Uterus (tissue), 2 donors: ENCODE measurements around the gene PLA2G2E.

Source experiments
- POLR2A ChIP-seq, 2 donors: fragments of 450-650 bp; IDR thresholded peaks; one replicate each; pipeline ENCODE4 v1.6.1; 2016; ENCODE audit warnings: antibody characterized with exemption in 2 of 2, mild to moderate bottlenecking in 1 of 2, moderate library complexity in 1 of 2
- TF ChIP-seq, protein P1 (sequence below), 4 experiments: fragments of 200-600 bp in 2 of 4; fragments of 450-650 bp in 2 of 4; sonication (generic) in 2 of 4; IDR thresholded peaks; one replicate each; pipeline ENCODE4 v1.5.1; 2016 to 2019; ENCODE audit warnings: antibody characterized with exemption in 4 of 4, mild to moderate bottlenecking in 2 of 4, moderate library complexity in 1 of 4

DNA sequence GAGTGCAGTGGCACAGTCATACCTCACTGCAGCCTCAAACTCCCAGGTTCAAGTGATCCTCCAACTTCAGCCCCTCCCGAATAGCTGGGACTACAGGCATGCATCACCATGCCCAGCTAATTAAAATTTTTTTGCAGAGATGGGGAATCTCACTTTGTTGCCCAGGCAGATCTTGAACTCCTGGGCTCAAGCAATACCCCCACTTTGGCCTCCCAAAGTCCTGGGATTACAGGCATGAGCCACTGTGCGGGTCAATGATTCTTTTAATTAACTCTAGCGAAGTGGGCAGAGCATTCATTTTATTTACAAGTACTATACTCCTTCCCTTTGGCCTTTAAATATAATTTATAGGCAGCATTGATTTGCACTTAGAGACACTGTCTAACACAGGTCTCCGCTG is 43.8 kb downstream of the PLA2G2E start:
- TF ChIP-seq, protein P1, sequence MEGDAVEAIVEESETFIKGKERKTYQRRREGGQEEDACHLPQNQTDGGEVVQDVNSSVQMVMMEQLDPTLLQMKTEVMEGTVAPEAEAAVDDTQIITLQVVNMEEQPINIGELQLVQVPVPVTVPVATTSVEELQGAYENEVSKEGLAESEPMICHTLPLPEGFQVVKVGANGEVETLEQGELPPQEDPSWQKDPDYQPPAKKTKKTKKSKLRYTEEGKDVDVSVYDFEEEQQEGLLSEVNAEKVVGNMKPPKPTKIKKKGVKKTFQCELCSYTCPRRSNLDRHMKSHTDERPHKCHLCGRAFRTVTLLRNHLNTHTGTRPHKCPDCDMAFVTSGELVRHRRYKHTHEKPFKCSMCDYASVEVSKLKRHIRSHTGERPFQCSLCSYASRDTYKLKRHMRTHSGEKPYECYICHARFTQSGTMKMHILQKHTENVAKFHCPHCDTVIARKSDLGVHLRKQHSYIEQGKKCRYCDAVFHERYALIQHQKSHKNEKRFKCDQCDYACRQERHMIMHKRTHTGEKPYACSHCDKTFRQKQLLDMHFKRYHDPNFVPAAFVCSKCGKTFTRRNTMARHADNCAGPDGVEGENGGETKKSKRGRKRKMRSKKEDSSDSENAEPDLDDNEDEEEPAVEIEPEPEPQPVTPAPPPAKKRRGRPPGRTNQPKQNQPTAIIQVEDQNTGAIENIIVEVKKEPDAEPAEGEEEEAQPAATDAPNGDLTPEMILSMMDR (IDR thresholded peaks at IDR 0.05) = no peak
- TF ChIP-seq POLR2A (IDR thresholded peaks at IDR 0.05) = no peak
